Osteocyte (in vitro differentiated cells): ENCODE measurements around the gene OTUD3. TPM values are rescaled to one million over a fixed set of nuclear protein-coding genes. Genes with fewer than 3 reads are reported as not detected.

Experiments used
- DNase-seq: peaks from one replicate; pipeline ENCODE4 v3.0.0; 2021; ENCODE audit warnings: mixed read lengths; ENCODE audit not compliant: unreplicated experiment; ENCODE audit errors: extremely low spot score
- H3K27ac Mint-ChIP-seq: one replicate; pipeline ENCODE4 v1.8.0; 2021; ENCODE audit warnings: mild to moderate bottlenecking, mixed read lengths; ENCODE audit not compliant: unreplicated experiment
- H3K27me3 Mint-ChIP-seq: one replicate; pipeline ENCODE4 v1.8.0; 2021; ENCODE audit warnings: mixed read lengths; ENCODE audit not compliant: unreplicated experiment
- H3K36me3 Mint-ChIP-seq: one replicate; pipeline ENCODE4 v1.8.0; 2021; ENCODE audit warnings: mixed read lengths; ENCODE audit not compliant: unreplicated experiment
- H3K4me1 Mint-ChIP-seq: one replicate; pipeline ENCODE4 v1.8.0; 2021; ENCODE audit warnings: mixed read lengths; ENCODE audit not compliant: unreplicated experiment
- H3K4me3 Mint-ChIP-seq: one replicate; pipeline ENCODE4 v1.8.0; 2021; ENCODE audit warnings: mild to moderate bottlenecking, moderate library complexity, mixed read lengths; ENCODE audit not compliant: unreplicated experiment
- H3K9me3 Mint-ChIP-seq: one replicate; pipeline ENCODE4 v1.8.0; 2021; ENCODE audit warnings: mixed read lengths; ENCODE audit not compliant: unreplicated experiment
- CTCF ChIP-seq: fragments of 200-600 bp; sonication (generic); IDR thresholded peaks from 2 replicates; pipeline ENCODE4 v1.5.0; 2021; ENCODE audit warnings: antibody characterized with exemption, mild to moderate bottlenecking, moderate library complexity
- total RNA-seq: library from RNA; stranded (reverse); gene quantifications from 2 replicates; pipeline ENCODE4 v1.2.1, GENCODE V29; 2021

OTUD3 gene
- total RNA-seq, 1 donor from 2014 or later = 11.4 TPM

GRCh38 chr1:19907456-19907855, 25.3 kb downstream of the OTUD3 start:
- DNase-seq = peak; percentile 30
- Mint-ChIP-seq H3K27me3 (no peaks in the 10 kb centered on the region), H3K4me3 (no peak overlapping the region), H3K27ac (no peak overlapping the region), H3K4me1 (no peaks in the 10 kb centered on the region), H3K9me3 (no peaks in the 10 kb centered on the region), H3K36me3 (peaks cover 50% of the 10 kb centered on the region)
- no peak for TF ChIP-seq CTCF

GRCh38 chr1:19909392-19909791, 27.2 kb downstream of the OTUD3 start:
- H3K36me3 Mint-ChIP-seq = peaks cover 56% of the 10 kb centered on the region
- H3K27me3 Mint-ChIP-seq = no peaks in the 10 kb centered on the region
- no peak overlapping the region for H3K27ac Mint-ChIP-seq
- H3K4me1 Mint-ChIP-seq = no peaks in the 10 kb centered on the region
- DNase-seq = no peak
- no peaks in the 10 kb centered on the region for H3K9me3 Mint-ChIP-seq
- no peak for TF ChIP-seq CTCF
- no peak overlapping the region for H3K4me3 Mint-ChIP-seq

GRCh38 chr1:19909971-19910370, 27.8 kb downstream of the OTUD3 start:
- no peak overlapping the region for H3K27ac Mint-ChIP-seq
- no peak for TF ChIP-seq CTCF
- H3K36me3 Mint-ChIP-seq = peaks cover 52% of the 10 kb centered on the region
- H3K27me3 Mint-ChIP-seq = no peaks in the 10 kb centered on the region
- H3K9me3 Mint-ChIP-seq = no peaks in the 10 kb centered on the region
- H3K4me3 Mint-ChIP-seq = no peak overlapping the region
- DNase-seq = no peak
- no peaks in the 10 kb centered on the region for H3K4me1 Mint-ChIP-seq

- Mint-ChIP-seq H3K4me3 (no peak overlapping the region), H3K36me3 (peaks cover 49% of the 10 kb centered on the region), H3K27me3 (no peaks in the 10 kb centered on the region), H3K4me1 (no peaks in the 10 kb centered on the region), H3K27ac (no peak overlapping the region), H3K9me3 (no peaks in the 10 kb centered on the region)
- TF ChIP-seq CTCF = no peak
- peak; percentile 42 for DNase-seq
Observed at GRCh38 chr1:19910650-19911049, 28.5 kb downstream of the OTUD3 start.

GRCh38 chr1:19918057-19918456, 35.9 kb downstream of the OTUD3 start:
- Mint-ChIP-seq H3K9me3 (no peaks in the 10 kb centered on the region), H3K4me3 (no peak overlapping the region), H3K27ac (no peak overlapping the region), H3K36me3 (peaks cover 6% of the 10 kb centered on the region), H3K4me1 (peaks cover 3% of the 10 kb centered on the region), H3K27me3 (no peaks in the 10 kb centered on the region)
- peak; percentile 93 for DNase-seq
- peak; percentile 93 for TF ChIP-seq CTCF
